ENCODE data around the gene BCL2.

- TF ChIP-seq MYC (IDR thresholded peaks at IDR 0.05; ENCODE audit: low read depth, low read length): no peak
- no peak for TF ChIP-seq MYC (CRISPR knock-in tag; IDR thresholded peaks at IDR 0.05; ENCODE audit: borderline replicate concordance, low read depth)
- TF ChIP-seq CTCF (IDR thresholded peaks at IDR 0.05 in 2 of 3, conservative IDR thresholded peaks at IDR 0.05 in 1 of 3; ENCODE audit: insufficient read depth in 2 of 3, low read depth in 1 of 3, low read length in 3 of 3): no peak
- TF ChIP-seq STAT6 (CRISPR knock-in tag; IDR thresholded peaks at IDR 0.05): no peak
- no peak for TF ChIP-seq RFX5 (IDR thresholded peaks at IDR 0.05; ENCODE audit: low read depth, low read length)
- no peak for TF ChIP-seq POLR2AphosphoS5 (IDR thresholded peaks at IDR 0.05; ENCODE audit: control insufficient read depth, insufficient read depth, low read depth, low read length)
- TF ChIP-seq KAT7 (CRISPR knock-in tag; IDR thresholded peaks at IDR 0.05; ENCODE audit: borderline replicate concordance): no peak
- no peak for TF ChIP-seq REST (IDR thresholded peaks at IDR 0.05; ENCODE audit: borderline replicate concordance)
- no peak for TF ChIP-seq REST (CRISPR knock-in tag; IDR thresholded peaks at IDR 0.05; ENCODE audit: low read depth)
- TF ChIP-seq ZNF655 (CRISPR knock-in tag; IDR thresholded peaks at IDR 0.05): no peak
These were observed 66.6 kb downstream of the BCL2 start for GRCh38 chr18:63253014-63253413.

All from K562 (cell line).